HG03558 (cell line): ENCODE results near the gene BRAF.
"Not testable (repeated sequence)": the region's sequence is repeated elsewhere in the genome, so short reads cannot be mapped to it uniquely, and the experiment has no call there.

Source experiments
- ATAC-seq: cut with Tn5 transposase; IDR thresholded peaks from one replicate; pipeline ENCODE4 v1.9.1; 2021; ENCODE audit warnings: moderate number of reproducible peaks; ENCODE audit not compliant: unreplicated experiment; ENCODE audit errors: extremely low read depth

BRAF gene

DNA sequence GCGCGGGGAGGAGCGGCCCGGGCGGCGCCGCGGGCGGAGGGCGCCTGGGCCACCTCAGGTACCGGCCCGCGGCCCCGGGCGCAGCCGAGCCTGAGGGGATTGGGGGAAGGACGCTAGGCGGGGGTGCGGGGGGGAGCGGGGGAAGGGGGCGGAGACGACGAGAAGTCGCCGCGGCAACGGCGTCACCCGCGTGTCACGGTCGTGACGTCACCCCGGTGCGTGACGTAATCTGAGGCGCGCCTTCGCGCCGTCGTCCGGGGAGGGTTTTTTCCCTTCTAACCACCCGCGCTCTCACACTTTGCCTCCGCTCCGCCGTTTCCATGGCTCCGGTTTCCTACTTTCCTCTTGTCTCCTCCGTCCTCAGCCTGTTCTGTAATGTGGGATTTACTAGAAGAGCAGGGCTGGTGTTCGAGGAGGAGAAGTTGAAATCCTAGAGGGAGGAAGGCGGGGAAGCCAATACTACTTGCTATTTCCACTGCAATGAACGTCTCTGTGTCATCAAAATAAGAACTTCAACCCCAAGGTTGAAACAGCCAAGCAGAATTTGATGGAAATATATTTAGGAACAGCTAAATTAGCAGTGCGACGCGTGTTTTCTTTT, at the start of gene BRAF:
BRAF (minus strand) TSS at position 109 of the 601 bp plus-strand sequence. CDS start 226 bp downstream, outside the sequence.
- peak; percentile 28 for ATAC-seq

GRCh38 chr7:140972876-140973829, 48.4 kb upstream of the BRAF start:
- ATAC-seq, result no peak

GRCh38 chr7:140972344-140972743, 47.6 kb upstream of the BRAF start:
- ATAC-seq, result no peak

DNA sequence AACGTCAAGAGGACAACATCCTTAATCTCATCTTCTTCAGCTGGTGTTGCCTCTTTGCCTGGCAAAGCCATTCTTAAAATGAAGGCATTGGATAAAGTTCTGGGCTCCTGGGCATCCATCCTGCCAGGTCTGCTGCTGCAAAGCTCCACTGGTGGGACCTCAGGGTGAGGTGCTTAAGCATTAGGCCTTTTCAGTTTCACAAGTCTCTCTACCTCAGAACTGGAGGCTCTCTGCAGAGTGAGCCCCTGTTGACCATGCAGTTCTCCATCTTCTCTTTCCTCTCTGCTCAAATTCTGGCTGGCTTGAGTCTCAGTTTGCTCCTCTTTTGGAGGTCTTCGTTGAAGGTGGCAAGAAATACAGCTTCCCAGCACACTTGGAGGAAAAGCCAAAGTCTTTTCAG, 42.7 kb upstream of the BRAF start:
- no peak for ATAC-seq

- ATAC-seq, result no peak
These were observed 42.0 kb upstream of the BRAF start for GRCh38 chr7:140966561-140967233.

GRCh38 chr7:140961117-140961516, 36.4 kb upstream of the BRAF start:
- no peak for ATAC-seq

DNA sequence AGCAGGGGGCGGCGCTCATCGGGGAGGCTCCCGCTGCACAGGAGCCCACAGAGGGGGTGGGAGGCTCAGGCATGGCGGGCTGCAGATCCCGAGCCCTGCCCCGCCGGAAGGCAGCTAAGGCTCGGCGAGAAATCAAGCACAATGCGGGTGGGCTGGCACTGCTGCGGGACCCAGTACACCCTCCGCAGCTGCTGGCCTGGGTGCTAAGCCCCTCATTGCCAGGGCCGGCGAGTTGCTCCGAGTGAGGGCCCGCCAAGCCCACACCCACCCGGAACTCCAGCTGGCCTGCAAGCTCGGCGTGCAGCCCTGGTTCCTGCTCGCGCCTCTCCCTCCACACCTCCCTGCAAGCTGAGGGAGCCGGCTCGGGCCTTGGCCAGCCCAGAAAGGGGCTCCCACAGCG, 32.3 kb upstream of the BRAF start:
- ATAC-seq, result not testable (repeated sequence)

DNA sequence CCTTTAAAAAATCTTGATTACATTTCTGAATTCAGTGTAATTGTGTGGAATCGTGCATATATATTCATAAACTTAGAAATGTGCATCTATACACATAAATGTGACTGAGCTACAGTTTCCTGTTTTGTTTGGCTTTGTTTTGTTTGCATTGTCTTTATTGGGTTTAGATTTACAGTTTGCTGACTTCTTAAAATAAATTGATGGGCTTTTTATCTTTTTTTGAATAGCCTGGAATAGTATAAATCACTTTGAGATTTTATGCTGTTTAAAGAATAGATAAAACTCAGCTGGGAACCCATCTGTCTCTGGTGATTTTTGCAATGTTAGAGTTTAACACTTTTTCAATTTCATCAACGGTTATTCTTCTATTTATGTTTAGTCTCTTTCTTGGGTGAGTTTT, 21.2 kb upstream of the BRAF start:
- ATAC-seq, result no peak

DNA sequence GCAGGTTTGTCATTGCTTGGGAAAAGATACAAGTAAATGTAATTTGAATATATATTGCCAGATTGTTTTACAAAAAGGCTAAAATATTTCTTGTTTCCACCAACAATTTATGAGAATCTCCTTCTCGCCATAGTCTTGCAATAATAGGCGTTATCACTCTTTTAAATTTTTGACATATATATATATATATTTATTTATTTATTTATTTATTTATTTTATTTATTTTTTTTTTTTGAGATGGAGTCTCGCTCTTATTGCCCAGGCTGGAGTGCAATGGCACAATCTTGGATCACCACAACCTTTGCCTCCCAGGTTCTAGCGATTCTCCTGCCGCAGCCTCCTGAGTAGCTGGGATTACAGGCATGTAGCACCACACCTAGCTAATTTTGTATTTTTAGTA, 17.5 kb upstream of the BRAF start:
- not testable (repeated sequence) for ATAC-seq

DNA sequence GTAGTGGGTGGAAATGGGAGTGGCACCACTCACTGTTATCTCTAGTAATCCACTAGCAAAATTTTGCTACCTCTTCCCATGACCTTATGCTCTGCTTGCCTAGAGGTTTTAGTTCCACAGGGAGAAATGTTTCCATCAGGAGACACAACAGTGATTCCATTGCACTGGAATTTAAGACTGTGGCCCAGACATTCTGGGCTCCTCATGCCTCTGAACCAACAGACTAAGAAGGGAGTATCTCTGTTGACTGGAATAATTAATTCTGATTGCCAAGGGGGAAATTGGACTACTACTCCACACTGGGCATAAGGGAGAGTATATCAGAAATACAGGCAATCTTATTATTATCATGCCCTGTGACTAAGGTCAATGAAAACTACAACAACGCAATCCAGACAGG, 16.2 kb upstream of the BRAF start:
- ATAC-seq, result no peak

DNA sequence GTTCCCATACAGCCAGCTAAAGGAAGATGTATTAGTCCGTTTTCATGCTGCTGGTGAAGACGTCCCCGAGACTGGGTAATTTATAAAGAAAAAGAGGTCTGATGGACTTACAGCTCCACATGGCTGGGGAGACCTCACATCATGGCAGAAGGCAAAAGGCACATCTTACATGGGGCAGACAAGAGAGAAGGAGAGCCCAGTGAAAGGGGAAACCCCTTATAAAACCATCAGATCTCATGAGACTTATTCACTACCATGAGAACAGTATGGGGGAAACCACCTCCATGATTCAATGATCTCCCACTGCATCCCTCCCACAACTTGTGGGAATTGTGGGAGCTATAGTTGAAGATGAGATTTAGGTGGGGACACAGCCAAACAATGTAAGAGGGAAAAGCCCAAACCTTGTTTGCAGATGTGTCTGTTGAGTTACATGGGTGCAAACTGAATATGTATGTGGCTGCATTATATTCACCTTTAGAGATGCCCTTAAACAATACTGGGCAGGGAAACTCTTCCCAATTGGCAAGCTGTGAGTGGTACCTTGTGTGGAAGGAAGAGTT, 13.1 kb upstream of the BRAF start:
- no peak for ATAC-seq

- ATAC-seq, result no peak
These were observed 4.0 kb upstream of the BRAF start for GRCh38 chr7:140928491-140929309.

- not testable (repeated sequence) for ATAC-seq
These were observed 3.2 kb upstream of the BRAF start for GRCh38 chr7:140927945-140928344.

- no peak for ATAC-seq
These were observed 2.6 kb upstream of the BRAF start for GRCh38 chr7:140927351-140927750.

DNA sequence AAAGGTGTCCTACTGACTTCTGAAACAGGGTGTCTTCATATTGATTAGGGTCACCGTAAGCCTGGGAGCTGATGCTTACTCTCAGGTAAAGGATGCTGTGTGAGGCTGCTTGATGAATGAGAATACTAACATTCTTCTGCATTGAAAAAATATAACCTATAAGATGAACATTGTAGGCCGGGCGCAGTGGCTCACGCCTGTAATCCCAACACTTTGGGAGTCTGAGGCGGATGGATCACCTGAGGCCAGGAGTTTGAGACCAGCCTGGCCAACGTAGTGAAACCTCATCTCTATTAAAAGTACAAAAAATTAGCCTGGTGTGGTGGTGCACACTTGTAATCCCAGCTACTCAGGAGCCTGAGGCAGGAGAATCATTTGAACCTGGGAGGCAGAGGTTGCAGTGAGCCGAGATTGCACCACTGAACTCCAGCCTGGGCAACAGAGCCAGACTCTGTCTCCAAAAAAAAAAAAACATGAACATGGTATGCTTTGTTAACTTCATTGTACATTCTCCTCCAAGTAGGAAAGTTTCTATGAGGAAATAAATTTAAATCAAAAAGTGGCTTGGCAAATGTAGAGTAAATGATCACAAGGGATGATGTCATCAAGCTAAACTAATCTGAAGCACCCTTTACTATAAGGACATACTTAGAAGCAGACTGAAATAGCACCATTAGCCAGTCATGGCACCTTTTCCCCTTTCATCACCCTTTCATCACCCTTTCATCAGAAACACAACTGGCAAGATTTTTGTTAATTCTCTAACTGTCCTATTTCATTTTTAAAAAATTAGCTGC, 1.5 kb upstream of the BRAF start:
- ATAC-seq, result no peak

- ATAC-seq, result peak; percentile 72
These were observed 509 bp downstream of the BRAF start for GRCh38 chr7:140924019-140924820.

DNA sequence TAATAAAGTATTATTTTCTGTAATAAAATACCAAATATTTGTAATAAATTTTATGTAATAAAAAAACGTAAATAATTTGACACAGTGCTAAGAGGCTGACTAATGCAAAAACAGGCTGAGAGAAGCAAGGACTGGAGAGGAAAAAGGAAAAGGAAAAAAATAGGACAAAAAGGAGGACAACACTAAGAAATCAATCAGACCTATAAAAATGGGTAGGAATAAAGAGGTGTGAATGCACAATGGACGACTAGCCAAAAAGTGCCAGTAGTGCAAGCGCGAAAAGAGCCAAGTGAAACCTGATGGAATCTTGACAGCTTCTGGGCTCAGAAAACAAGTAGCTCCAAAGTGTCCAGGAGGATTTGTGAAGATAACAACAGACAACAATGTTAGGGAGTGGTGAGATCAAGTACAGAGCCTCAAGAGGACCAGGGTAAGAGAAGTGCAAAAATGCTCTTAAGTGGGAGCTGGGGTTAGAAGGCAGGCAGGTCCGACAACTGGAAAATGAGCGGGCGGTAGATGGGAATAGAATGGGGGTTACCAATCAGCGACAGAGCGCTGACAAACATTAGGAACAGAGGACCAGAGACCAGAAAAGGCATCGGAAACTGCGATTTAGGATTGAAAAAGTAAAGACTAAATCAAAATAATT, 1.2 kb downstream of the BRAF start:
- no peak for ATAC-seq
